Smooth muscle cell of the umbilical artery (primary cell): Measurements from ENCODE around the gene MCF2. TPM values are rescaled to one million over a fixed set of nuclear protein-coding genes. Genes with fewer than 3 reads are reported as not detected.

Source experiments
- total RNA-seq: library from RNA; depleted of rRNA; stranded (reverse); fragments of >200 nt; gene quantifications from 2 replicates; pipeline ENCODE4 v1.2.3, GENCODE V29; 2014

The MCF2 gene
- 0.09 TPM in 1 of 2 replicates, not detected in the other for total RNA-seq

GRCh38 chrX:139708067-139708466, at the start of gene MCF2:
MCF2 (minus strand) TSS chrX:139708167; CDS start chrX:139651744, 56,423 bp downstream.

Other genes with a start within 250 kb of the MCF2 start
- gene F9, start 177.4 kb downstream of the MCF2 start, total RNA-seq, result not detected in 2 replicates
- gene ATP11C, start 224.9 kb upstream of the MCF2 start, total RNA-seq, result 32.1 and 47.5 TPM in 2 replicates